OCI-LY1 (cell line): ENCODE measurements around the gene DHRSX.

ENCODE experiments used
- H2AFZ ChIP-seq: fragments of 200-600 bp; sonication (generic), shearing (Covaris generic); 2 replicates; pipeline ENCODE4 v1.6.0; 2014; ENCODE audit warnings: antibody characterized with exemption, mild to moderate bottlenecking, low read length
- H3F3A ChIP-seq: fragments of 200-600 bp; sonication (generic), shearing (Covaris generic); 2 replicates; pipeline ENCODE4 v1.6.0; 2014; ENCODE audit warnings: mild to moderate bottlenecking, antibody characterized with exemption, low read length, moderate library complexity; ENCODE audit not compliant: insufficient read depth
- H3K27ac ChIP-seq: fragments of 200-600 bp; sonication (generic); 2 replicates; pipeline ENCODE4 v1.5.1; 2014; ENCODE audit warnings: low read length, mixed run types, mild to moderate bottlenecking, low read depth; ENCODE audit not compliant: poor library complexity, severe bottlenecking
- H3K27me3 ChIP-seq: fragments of 200-600 bp; sonication (generic); 2 replicates; pipeline ENCODE4 v1.6.0; 2014; ENCODE audit warnings: antibody characterized with exemption, mild to moderate bottlenecking, low read length, moderate library complexity; ENCODE audit not compliant: insufficient read depth
- H3K36me3 ChIP-seq: fragments of 200-600 bp; sonication (generic); 2 replicates; pipeline ENCODE4 v1.6.1; 2014; ENCODE audit warnings: mild to moderate bottlenecking, antibody characterized with exemption, low read length, moderate library complexity, mixed read lengths; ENCODE audit not compliant: insufficient read depth
- H3K4me1 ChIP-seq: fragments of 200-600 bp; sonication (generic); 2 replicates; pipeline ENCODE4 v1.5.1; 2014; ENCODE audit warnings: mild to moderate bottlenecking, low read length, moderate library complexity; ENCODE audit not compliant: insufficient read depth, severe bottlenecking
- H3K4me2 ChIP-seq: fragments of 200-600 bp; sonication (generic), shearing (Covaris generic); 2 replicates; pipeline ENCODE4 v1.6.1; 2014; ENCODE audit warnings: low read length
- H3K4me3 ChIP-seq: fragments of 200-600 bp; sonication (generic); 2 replicates; pipeline ENCODE4 v1.5.1; 2014; ENCODE audit warnings: low read length, low read depth, mild to moderate bottlenecking, mixed read lengths; ENCODE audit not compliant: poor library complexity, severe bottlenecking
- H3K79me2 ChIP-seq: fragments of 200-600 bp; shearing (Covaris generic); 2 replicates; pipeline ENCODE4 v1.6.1; 2016; ENCODE audit warnings: mixed run types, low read length, mixed read lengths; ENCODE audit not compliant: insufficient read depth
- H3K9ac ChIP-seq: fragments of 200-600 bp; sonication (generic), shearing (Covaris generic); 2 replicates; pipeline ENCODE4 v1.6.1; 2014; ENCODE audit warnings: mild to moderate bottlenecking, low read length, mixed read lengths
- H3K9me2 ChIP-seq: fragments of 200-600 bp; sonication (generic), shearing (Covaris generic); 2 replicates; pipeline ENCODE4 v1.6.1; 2014; ENCODE audit warnings: low read depth, mild to moderate bottlenecking, low read length, mixed read lengths
- H3K9me3 ChIP-seq: fragments of 200-600 bp; shearing (Covaris generic); 2 replicates; pipeline ENCODE4 v1.6.1; 2014; ENCODE audit warnings: low read length, mixed read lengths
- H4K20me1 ChIP-seq: fragments of 200-600 bp; sonication (generic), shearing (Covaris generic); 2 replicates; pipeline ENCODE4 v1.6.0; 2016; ENCODE audit warnings: mild to moderate bottlenecking, low read length; ENCODE audit not compliant: insufficient read depth
- EZH2 ChIP-seq: fragments of 200-600 bp; sonication (generic), shearing (Covaris generic); IDR thresholded peaks from 2 replicates; pipeline ENCODE4 v1.8.0; 2017; ENCODE audit warnings: borderline replicate concordance, mixed run types, mild to moderate bottlenecking, antibody characterized with exemption, low read length, moderate library complexity, mixed read lengths
- TF ChIP-seq, protein P1 (sequence below): fragments of 200-600 bp; sonication (generic), shearing (Covaris generic); IDR thresholded peaks from 2 replicates; pipeline ENCODE4 v1.5.1; 2017; ENCODE audit warnings: mild to moderate bottlenecking, antibody characterized with exemption, low read length, moderate library complexity, mixed read lengths

DHRSX gene

DNA sequence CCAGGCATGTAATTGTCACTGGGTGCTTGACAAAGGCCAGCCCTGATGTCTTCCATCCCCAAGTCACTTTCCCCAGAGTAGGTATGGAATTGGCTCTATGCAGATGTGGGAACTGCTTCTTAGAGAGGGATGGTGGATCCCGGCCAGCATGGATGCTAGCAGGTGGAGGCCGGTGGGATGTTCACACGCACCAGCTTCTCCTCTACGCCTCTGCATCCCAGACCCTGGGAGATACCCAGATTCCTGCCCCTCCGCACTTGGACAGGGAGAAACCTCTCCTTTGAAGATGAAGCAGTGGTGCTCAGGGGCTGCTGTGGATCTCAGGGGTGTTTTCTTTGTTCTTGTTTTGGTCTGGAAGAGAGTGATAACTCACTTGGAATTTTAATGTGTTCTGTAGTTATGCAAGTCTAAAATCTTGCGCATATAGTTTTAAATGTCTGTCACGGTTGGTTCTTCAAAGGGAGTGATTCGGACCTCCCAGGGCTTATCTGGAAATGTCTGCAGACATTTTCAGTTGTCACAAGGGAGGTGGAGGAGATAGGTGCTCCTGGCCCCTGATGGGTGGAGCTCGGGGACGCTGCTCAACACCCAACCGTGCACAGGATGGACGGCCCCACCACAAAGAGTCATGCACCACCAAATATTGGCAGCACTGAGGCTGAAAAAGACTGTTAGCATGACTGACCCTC, 308.0 kb downstream of the DHRSX start:
- Histone ChIP-seq H3K79me2 (no peaks in the 10 kb centered on the region), H3K4me3 (no peak overlapping the region), H3K27me3 (no peaks in the 10 kb centered on the region), H3K4me1 (no peaks in the 10 kb centered on the region), H3K4me2 (no peak overlapping the region), H3F3A (no peaks in the 10 kb centered on the region), H3K27ac (no peak overlapping the region), H3K9me2 (no peaks in the 10 kb centered on the region), H3K36me3 (no peaks in the 10 kb centered on the region), H3K9me3 (no peaks in the 10 kb centered on the region), H3K9ac (no peak overlapping the region), H4K20me1 (no peaks in the 10 kb centered on the region), H2AFZ (no peak overlapping the region)
- no peak for TF ChIP-seq EZH2
- TF ChIP-seq, protein P1, sequence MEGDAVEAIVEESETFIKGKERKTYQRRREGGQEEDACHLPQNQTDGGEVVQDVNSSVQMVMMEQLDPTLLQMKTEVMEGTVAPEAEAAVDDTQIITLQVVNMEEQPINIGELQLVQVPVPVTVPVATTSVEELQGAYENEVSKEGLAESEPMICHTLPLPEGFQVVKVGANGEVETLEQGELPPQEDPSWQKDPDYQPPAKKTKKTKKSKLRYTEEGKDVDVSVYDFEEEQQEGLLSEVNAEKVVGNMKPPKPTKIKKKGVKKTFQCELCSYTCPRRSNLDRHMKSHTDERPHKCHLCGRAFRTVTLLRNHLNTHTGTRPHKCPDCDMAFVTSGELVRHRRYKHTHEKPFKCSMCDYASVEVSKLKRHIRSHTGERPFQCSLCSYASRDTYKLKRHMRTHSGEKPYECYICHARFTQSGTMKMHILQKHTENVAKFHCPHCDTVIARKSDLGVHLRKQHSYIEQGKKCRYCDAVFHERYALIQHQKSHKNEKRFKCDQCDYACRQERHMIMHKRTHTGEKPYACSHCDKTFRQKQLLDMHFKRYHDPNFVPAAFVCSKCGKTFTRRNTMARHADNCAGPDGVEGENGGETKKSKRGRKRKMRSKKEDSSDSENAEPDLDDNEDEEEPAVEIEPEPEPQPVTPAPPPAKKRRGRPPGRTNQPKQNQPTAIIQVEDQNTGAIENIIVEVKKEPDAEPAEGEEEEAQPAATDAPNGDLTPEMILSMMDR = no peak

DNA sequence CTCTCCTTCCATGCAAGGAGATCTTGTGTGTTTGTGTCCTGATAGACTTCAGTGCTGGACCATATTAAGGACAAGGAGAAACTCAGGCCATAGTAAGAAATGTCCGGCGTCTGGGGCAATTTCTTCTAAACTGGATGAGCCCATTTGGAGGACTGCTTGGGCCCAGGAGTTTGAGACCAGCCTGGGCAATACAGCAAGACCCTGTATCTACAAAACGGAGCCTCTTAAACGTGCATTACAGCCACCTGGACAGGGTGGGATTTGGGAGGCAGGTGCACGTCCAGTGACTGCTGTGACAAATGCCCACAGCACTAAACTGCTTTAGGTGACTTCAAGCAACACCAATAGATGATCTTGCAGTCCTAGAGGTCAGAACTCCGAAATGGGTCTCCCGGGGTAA, 311.9 kb downstream of the DHRSX start:
- H2AFZ ChIP-seq = no peak overlapping the region
- no peaks in the 10 kb centered on the region for H3K36me3 ChIP-seq
- H3K4me1 ChIP-seq = no peaks in the 10 kb centered on the region
- peaks cover 4% of the 10 kb centered on the region; the same call in 1 of the 2 replicates for H3K9me3 ChIP-seq
- no peaks in the 10 kb centered on the region for H3K27me3 ChIP-seq
- no peak overlapping the region for H3K4me3 ChIP-seq
- no peaks in the 10 kb centered on the region for H3F3A ChIP-seq
- H3K79me2 ChIP-seq = no peaks in the 10 kb centered on the region
- no peak overlapping the region for H3K4me2 ChIP-seq
- H4K20me1 ChIP-seq = no peaks in the 10 kb centered on the region
- H3K27ac ChIP-seq = no peak overlapping the region
- H3K9ac ChIP-seq = no peak overlapping the region
- H3K9me2 ChIP-seq = no peaks in the 10 kb centered on the region
- TF ChIP-seq EZH2 = no peak
- TF ChIP-seq, protein P1 = no peak

GRCh38 chrX:2188330-2188792, 312.4 kb downstream of the DHRSX start:
- H3K9me2 ChIP-seq = no peaks in the 10 kb centered on the region
- H3K4me2 ChIP-seq = no peak overlapping the region
- H3K36me3 ChIP-seq = no peaks in the 10 kb centered on the region
- H3K4me3 ChIP-seq = no peak overlapping the region
- no peak overlapping the region for H3K9ac ChIP-seq
- no peaks in the 10 kb centered on the region for H3K79me2 ChIP-seq
- no peak overlapping the region for H3K27ac ChIP-seq
- H3K4me1 ChIP-seq = no peaks in the 10 kb centered on the region
- TF ChIP-seq, protein P1 = no peak
- no peak for TF ChIP-seq EZH2
- H2AFZ ChIP-seq = no peak overlapping the region
- H3K27me3 ChIP-seq = no peaks in the 10 kb centered on the region
- H3F3A ChIP-seq = no peaks in the 10 kb centered on the region
- H3K9me3 ChIP-seq = peaks cover 4% of the 10 kb centered on the region; the same call in 1 of the 2 replicates
- no peaks in the 10 kb centered on the region for H4K20me1 ChIP-seq
